ENCODE results near the gene HOXA7.

- TF ChIP-seq CTCF (IDR thresholded peaks at IDR 0.05) = no peak
- no peak for TF ChIP-seq POLR2A (IDR thresholded peaks at IDR 0.05)
These were observed 47.0 kb upstream of the HOXA7 start for GRCh38 chr7:27203365-27203953.

Measured in heart left ventricle (tissue), 13 donors.